NCI-H128 (cell line): ENCODE results near the gene E2F4.

Source experiments
- DNase-seq: peaks from one replicate; lab custom pipeline; 2025; ENCODE audit not compliant: unreplicated experiment; lab: John Stamatoyannopoulos, UW

E2F4 gene

GRCh38 chr16:67173323-67173722 lies 18.6 kb upstream of the E2F4 start:
- no peak for DNase-seq

- peak; percentile 47 for DNase-seq
These were observed 17.9 kb upstream of the E2F4 start for GRCh38 chr16:67173808-67174705.

- DNase-seq = no peak
These were observed 17.2 kb upstream of the E2F4 start for GRCh38 chr16:67174706-67175231.

GRCh38 chr16:67176662-67177061 lies 15.3 kb upstream of the E2F4 start:
- DNase-seq = no peak

- peak; percentile 63 for DNase-seq
These were observed 13.9 kb upstream of the E2F4 start for GRCh38 chr16:67177743-67178699.

GRCh38 chr16:67179421-67180080 lies 12.4 kb upstream of the E2F4 start:
- DNase-seq = no peak

GRCh38 chr16:67180166-67180565 lies 11.8 kb upstream of the E2F4 start:
- DNase-seq = no peak

- no peak for DNase-seq
These were observed 10.6 kb upstream of the E2F4 start for GRCh38 chr16:67181346-67181745.

GRCh38 chr16:67182288-67182687 lies 9.7 kb upstream of the E2F4 start:
- no peak for DNase-seq

GRCh38 chr16:67183284-67183626 lies 8.7 kb upstream of the E2F4 start:
- no peak for DNase-seq

GRCh38 chr16:67183627-67184452 lies 8.1 kb upstream of the E2F4 start, which contains the start of gene MATCAP1:
Gene MATCAP1, minus strand, starts transcription at chr16:67183963. Its CDS starts 3,353 bp downstream, at chr16:67180610.
- DNase-seq = peak; percentile 79

GRCh38 chr16:67184453-67184994 lies 7.4 kb upstream of the E2F4 start:
- peak; percentile 33 for DNase-seq

- DNase-seq = peak; percentile 34
These were observed 6.8 kb upstream of the E2F4 start for GRCh38 chr16:67184995-67185650.

GRCh38 chr16:67185651-67186134 lies 6.3 kb upstream of the E2F4 start:
- no peak for DNase-seq

- DNase-seq = no peak
These were observed 5.4 kb upstream of the E2F4 start for GRCh38 chr16:67186550-67186950.

GRCh38 chr16:67187175-67187890 lies 4.6 kb upstream of the E2F4 start:
- DNase-seq = no peak

GRCh38 chr16:67188323-67188722 lies 3.6 kb upstream of the E2F4 start:
- DNase-seq = no peak

GRCh38 chr16:67188798-67189197 lies 3.2 kb upstream of the E2F4 start:
- no peak for DNase-seq
